ENCODE measurements around the gene LCE2D. TPM values are rescaled to one million over a fixed set of nuclear protein-coding genes. Genes with fewer than 3 reads are reported as not detected.

Gene LCE2D
- total RNA-seq, 4 donors from 2014 or later: not detected

GRCh38 chr1:152645146-152645545 lies 18.0 kb upstream of the LCE2D start:
- H3K36me3 ChIP-seq: no peaks in the 10 kb centered on the region
- H3K4me1 ChIP-seq: no peaks in the 10 kb centered on the region
- in situ Hi-C loops (cut with MboI; ENCODE audit: low sequenced_read_pairs in 4 of 4): no loop called here
- TF ChIP-seq CTCF (IDR thresholded peaks at IDR 0.05 in 4 of 5, conservative IDR thresholded peaks at IDR 0.05 in 1 of 5): no peak
- no peak for TF ChIP-seq POLR2A (IDR thresholded peaks at IDR 0.05)
- no peak overlapping the region for H3K4me3 ChIP-seq
- no peak for DNase-seq
- no peaks in the 10 kb centered on the region for H3K9me3 ChIP-seq
- intact Hi-C loops (cut with DNase I; ENCODE audit: low total_unique reads): no loop called here
- H3K27me3 ChIP-seq: no peaks in the 10 kb centered on the region
- no peak overlapping the region for H3K27ac ChIP-seq
- no peak for ATAC-seq

- H3K36me3 ChIP-seq: no peaks in the 10 kb centered on the region
- DNase-seq (no peak), ATAC-seq (no peak)
- no peak overlapping the region for H3K4me3 ChIP-seq
- in situ Hi-C loops (cut with MboI; ENCODE audit: low sequenced_read_pairs in 4 of 4) (no loop called here), intact Hi-C loops (cut with DNase I; ENCODE audit: low total_unique reads) (no loop called here)
- H3K27me3 ChIP-seq: no peaks in the 10 kb centered on the region
- H3K4me1 ChIP-seq: no peaks in the 10 kb centered on the region
- TF ChIP-seq POLR2A (IDR thresholded peaks at IDR 0.05): no peak
- TF ChIP-seq CTCF (IDR thresholded peaks at IDR 0.05 in 4 of 5, conservative IDR thresholded peaks at IDR 0.05 in 1 of 5): no peak
- no peaks in the 10 kb centered on the region for H3K9me3 ChIP-seq
- no peak overlapping the region for H3K27ac ChIP-seq
These were observed 16.5 kb upstream of the LCE2D start for GRCh38 chr1:152646656-152647055.

- TF ChIP-seq POLR2A (IDR thresholded peaks at IDR 0.05): no peak
- peak in 1 of 5 experiments; percentile 11 for TF ChIP-seq CTCF (IDR thresholded peaks at IDR 0.05 in 4 of 5, conservative IDR thresholded peaks at IDR 0.05 in 1 of 5)
- H3K27me3 ChIP-seq: no peaks in the 10 kb centered on the region
- in situ Hi-C loops (cut with MboI; ENCODE audit: low sequenced_read_pairs in 4 of 4) (no loop called here), intact Hi-C loops (cut with DNase I; ENCODE audit: low total_unique reads) (no loop called here)
- no peaks in the 10 kb centered on the region for H3K9me3 ChIP-seq
- no peaks in the 10 kb centered on the region for H3K4me1 ChIP-seq
- no peak for ATAC-seq
- H3K4me3 ChIP-seq: no peak overlapping the region
- DNase-seq: no peak
- H3K27ac ChIP-seq: no peak overlapping the region
- H3K36me3 ChIP-seq: no peaks in the 10 kb centered on the region
These were observed 9.1 kb upstream of the LCE2D start for GRCh38 chr1:152654110-152654509.

- in situ Hi-C loops (cut with MboI; ENCODE audit: low sequenced_read_pairs in 4 of 4) (no loop called here), intact Hi-C loops (cut with DNase I; ENCODE audit: low total_unique reads) (no loop called here)
- no peak for TF ChIP-seq CTCF (IDR thresholded peaks at IDR 0.05 in 4 of 5, conservative IDR thresholded peaks at IDR 0.05 in 1 of 5)
- TF ChIP-seq POLR2A (IDR thresholded peaks at IDR 0.05): no peak
- H3K4me3 ChIP-seq: no peak overlapping the region
- no peaks in the 10 kb centered on the region for H3K4me1 ChIP-seq
- no peaks in the 10 kb centered on the region for H3K36me3 ChIP-seq
- H3K27me3 ChIP-seq: no peaks in the 10 kb centered on the region
- H3K27ac ChIP-seq: no peak overlapping the region
- H3K9me3 ChIP-seq: no peaks in the 10 kb centered on the region
- ATAC-seq (no peak), DNase-seq (no peak)
These were observed 6.7 kb upstream of the LCE2D start for GRCh38 chr1:152656459-152656858.

- ATAC-seq: no peak
- in situ Hi-C loops (cut with MboI; ENCODE audit: low sequenced_read_pairs in 4 of 4): no loop called here
- H3K4me3 ChIP-seq: no peak overlapping the region
- intact Hi-C loops (cut with DNase I; ENCODE audit: low total_unique reads): no loop called here
- TF ChIP-seq POLR2A (IDR thresholded peaks at IDR 0.05): no peak
- no peak for TF ChIP-seq CTCF (IDR thresholded peaks at IDR 0.05 in 4 of 5, conservative IDR thresholded peaks at IDR 0.05 in 1 of 5)
- no peaks in the 10 kb centered on the region for H3K27me3 ChIP-seq
- no peaks in the 10 kb centered on the region for H3K9me3 ChIP-seq
- no peaks in the 10 kb centered on the region for H3K4me1 ChIP-seq
- no peak overlapping the region for H3K27ac ChIP-seq
- DNase-seq: no peak
- H3K36me3 ChIP-seq: no peaks in the 10 kb centered on the region
These were observed 5.5 kb upstream of the LCE2D start for GRCh38 chr1:152657677-152658076.
